ENCODE results near the gene SZT2. TPM values are rescaled to one million over a fixed set of nuclear protein-coding genes. Genes with fewer than 3 reads are reported as not detected.

Gene SZT2
- total RNA-seq, 1 experiment from 2014 or later, result 65.3 TPM

DNA sequence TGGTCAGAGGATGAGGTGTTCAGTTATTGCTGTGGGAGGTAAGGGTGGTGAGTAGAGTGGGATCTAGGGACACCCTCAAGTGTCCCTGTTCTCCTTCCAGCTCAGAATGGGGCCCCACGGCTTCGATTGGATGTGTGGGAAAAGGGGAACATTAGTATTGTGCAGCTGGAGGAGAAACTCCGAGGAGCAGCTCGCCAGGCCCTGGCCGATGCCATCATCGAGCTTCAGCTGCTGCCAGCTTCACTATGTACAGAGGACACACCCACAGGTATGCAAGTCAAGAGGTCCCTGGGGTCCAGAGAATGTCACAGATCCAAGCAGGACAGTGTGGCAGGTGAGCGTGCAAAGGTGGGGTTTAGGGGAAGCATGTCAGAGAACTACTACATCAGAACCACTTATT lies 50.1 kb downstream of the SZT2 start:
- Mint-ChIP-seq H3K4me1 (ENCODE audit: insufficient read depth, unreplicated experiment) (no peaks in the 10 kb centered on the region), H3K27me3 (ENCODE audit: insufficient read depth, unreplicated experiment) (no peaks in the 10 kb centered on the region), H3K4me3 (ENCODE audit: unreplicated experiment) (no peak overlapping the region), H3K27ac (ENCODE audit: low read depth, unreplicated experiment) (no peak overlapping the region), H3K36me3 (ENCODE audit: insufficient read depth, unreplicated experiment) (peaks cover 56% of the 10 kb centered on the region), H3K9me3 (ENCODE audit: unreplicated experiment) (no peaks in the 10 kb centered on the region)
- ChIA-PET CTCF (interaction anchor here (0.6 kb wide), 1 partner anchor 96 kb away, joined by 3 read pairs; no protein-coding TSS in a partner anchor), POLR2A (interaction anchor here (1.7 to 2.9 kb wide), 2 partner anchors 9 to 14 kb away, joined by 5 to 16 read pairs; partner anchors contain the start of gene HYI)
- TF ChIP-seq, protein P1, sequence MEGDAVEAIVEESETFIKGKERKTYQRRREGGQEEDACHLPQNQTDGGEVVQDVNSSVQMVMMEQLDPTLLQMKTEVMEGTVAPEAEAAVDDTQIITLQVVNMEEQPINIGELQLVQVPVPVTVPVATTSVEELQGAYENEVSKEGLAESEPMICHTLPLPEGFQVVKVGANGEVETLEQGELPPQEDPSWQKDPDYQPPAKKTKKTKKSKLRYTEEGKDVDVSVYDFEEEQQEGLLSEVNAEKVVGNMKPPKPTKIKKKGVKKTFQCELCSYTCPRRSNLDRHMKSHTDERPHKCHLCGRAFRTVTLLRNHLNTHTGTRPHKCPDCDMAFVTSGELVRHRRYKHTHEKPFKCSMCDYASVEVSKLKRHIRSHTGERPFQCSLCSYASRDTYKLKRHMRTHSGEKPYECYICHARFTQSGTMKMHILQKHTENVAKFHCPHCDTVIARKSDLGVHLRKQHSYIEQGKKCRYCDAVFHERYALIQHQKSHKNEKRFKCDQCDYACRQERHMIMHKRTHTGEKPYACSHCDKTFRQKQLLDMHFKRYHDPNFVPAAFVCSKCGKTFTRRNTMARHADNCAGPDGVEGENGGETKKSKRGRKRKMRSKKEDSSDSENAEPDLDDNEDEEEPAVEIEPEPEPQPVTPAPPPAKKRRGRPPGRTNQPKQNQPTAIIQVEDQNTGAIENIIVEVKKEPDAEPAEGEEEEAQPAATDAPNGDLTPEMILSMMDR (IDR thresholded peaks at IDR 0.05; ENCODE audit: unreplicated experiment), result no peak
- DNase-seq (ENCODE audit: unreplicated experiment), result no peak
- intact Hi-C loops (cut with micrococcal nuclease), result no loop called here
- no TSS peak for BruUV-seq (replicated peaks)

DNA sequence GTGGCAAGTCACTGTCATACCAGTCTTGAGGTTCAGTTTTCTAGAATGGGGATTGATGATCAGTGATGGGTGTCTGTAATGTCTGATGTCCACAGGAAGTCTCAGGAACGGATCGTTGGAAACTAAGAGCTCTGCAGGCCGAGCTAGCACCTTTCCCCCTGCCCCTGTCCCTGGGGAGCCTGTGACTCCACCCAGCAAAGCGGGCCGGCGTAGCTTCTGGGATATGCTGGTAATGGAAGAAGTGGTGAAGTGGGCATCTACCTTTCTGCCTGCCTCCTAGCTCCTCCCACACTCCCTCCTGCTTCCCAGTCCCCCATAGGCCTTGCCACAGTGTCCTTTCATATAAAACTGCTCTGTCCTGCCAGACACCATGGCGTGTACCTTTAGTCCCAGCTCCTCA lies 50.7 kb downstream of the SZT2 start:
- POLR2A ChIA-PET, result interaction anchor here (0.6 to 2.9 kb wide), 3 partner anchors 8 to 335 kb away, joined by 3 to 16 read pairs (median 5); partner anchors contain the start of gene HYI
- CTCF ChIA-PET, result interaction anchor here (0.6 kb wide), 1 partner anchor 136 kb away, joined by 3 read pairs; no protein-coding TSS in a partner anchor
- Mint-ChIP-seq H3K4me1 (ENCODE audit: insufficient read depth, unreplicated experiment) (no peaks in the 10 kb centered on the region), H3K36me3 (ENCODE audit: insufficient read depth, unreplicated experiment) (peaks cover 51% of the 10 kb centered on the region), H3K9me3 (ENCODE audit: unreplicated experiment) (no peaks in the 10 kb centered on the region), H3K27me3 (ENCODE audit: insufficient read depth, unreplicated experiment) (no peaks in the 10 kb centered on the region), H3K4me3 (ENCODE audit: unreplicated experiment) (no peak overlapping the region), H3K27ac (ENCODE audit: low read depth, unreplicated experiment) (no peak overlapping the region)
- TF ChIP-seq, protein P1 (IDR thresholded peaks at IDR 0.05; ENCODE audit: unreplicated experiment), result no peak
- no peak for DNase-seq (ENCODE audit: unreplicated experiment)
- no TSS peak for BruUV-seq (replicated peaks)
- intact Hi-C loops (cut with micrococcal nuclease), result no loop called here

DNA sequence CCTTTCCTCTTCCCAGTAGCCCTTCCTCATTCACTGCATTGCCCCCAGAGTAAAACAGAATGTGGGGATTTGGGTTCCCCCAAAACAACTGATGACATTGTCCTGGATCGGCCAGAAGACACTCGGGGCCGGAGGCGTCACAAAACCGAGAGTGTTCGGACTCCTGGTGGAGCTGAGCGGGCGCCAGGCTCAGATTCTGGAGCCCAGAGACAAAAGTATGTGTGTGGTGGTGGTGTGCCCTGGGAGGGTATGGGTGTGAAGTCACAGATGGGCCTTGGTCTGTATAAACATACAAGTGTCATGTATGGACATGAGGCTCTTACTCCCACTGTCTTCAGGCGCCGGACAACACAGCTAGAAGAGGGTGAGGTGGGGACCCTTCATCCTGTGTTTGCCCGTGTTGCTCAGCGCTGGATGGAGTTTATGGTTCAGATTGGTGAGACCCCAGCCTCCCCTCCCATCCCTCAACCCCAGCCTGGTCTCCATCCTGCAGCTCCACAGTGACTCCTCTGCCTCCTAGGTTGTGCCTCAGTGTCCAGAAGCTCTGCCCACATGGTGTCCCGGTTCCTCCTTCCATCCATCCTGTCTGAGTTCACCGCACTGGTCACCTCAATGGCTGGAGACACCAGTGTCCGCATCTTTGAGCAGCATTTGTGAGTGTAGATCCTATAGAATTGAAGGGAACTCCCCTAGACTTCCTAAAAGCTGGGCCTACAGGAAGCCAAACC lies 51.6 kb downstream of the SZT2 start:
- Mint-ChIP-seq H3K27ac (ENCODE audit: low read depth, unreplicated experiment) (no peak overlapping the region), H3K4me3 (ENCODE audit: unreplicated experiment) (no peak overlapping the region), H3K9me3 (ENCODE audit: unreplicated experiment) (no peaks in the 10 kb centered on the region), H3K4me1 (ENCODE audit: insufficient read depth, unreplicated experiment) (no peaks in the 10 kb centered on the region), H3K27me3 (ENCODE audit: insufficient read depth, unreplicated experiment) (no peaks in the 10 kb centered on the region), H3K36me3 (ENCODE audit: insufficient read depth, unreplicated experiment) (peaks cover 56% of the 10 kb centered on the region)
- TF ChIP-seq, protein P1 (IDR thresholded peaks at IDR 0.05; ENCODE audit: unreplicated experiment), result no peak
- intact Hi-C loops (cut with micrococcal nuclease), result no loop called here
- ChIA-PET CTCF (no interaction called here), POLR2A (interaction anchor here (0.6 to 2.9 kb wide), 3 partner anchors 8 to 13 kb away, joined by 4 to 16 read pairs (median 5); partner anchors contain the start of gene HYI)
- DNase-seq (ENCODE audit: unreplicated experiment), result no peak
- no TSS peak for BruUV-seq (replicated peaks)

DNA sequence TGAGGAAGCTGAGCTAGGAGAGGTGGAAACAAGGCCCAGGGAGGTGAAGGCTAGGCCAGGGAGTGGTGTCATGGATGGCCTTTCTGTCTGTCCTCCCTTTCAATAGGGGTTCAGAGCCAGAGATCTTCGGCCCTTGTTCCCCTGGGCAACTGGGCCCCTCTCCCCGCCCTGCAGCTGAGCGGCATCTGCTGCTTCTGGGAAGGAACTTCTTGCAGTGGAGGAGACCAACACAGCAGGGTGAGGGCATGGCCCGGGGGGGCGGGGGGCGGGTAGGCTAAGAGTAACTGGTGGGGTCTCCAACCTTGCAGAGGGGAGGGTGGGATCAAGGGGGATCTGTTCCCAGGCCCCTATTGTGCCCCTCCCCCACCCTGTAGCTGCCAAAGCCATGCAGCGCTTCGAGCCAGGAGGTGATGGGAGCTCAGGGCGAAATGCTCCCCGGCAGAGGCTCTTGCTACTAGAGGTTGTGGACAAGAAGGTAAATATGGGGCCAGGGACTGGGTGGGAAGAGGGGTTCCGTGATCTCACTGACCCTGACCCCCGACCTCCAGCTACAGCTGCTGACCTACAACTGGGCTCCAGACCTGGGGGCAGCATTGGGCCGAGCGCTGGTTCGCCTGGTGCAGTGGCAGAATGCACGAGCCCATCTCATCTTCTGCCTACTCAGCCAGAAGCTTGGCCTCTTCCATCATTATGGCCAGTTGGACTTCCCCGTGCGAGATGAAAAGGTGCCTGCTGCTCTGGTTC lies 52.4 kb downstream of the SZT2 start:
- H3K4me3 Mint-ChIP-seq (ENCODE audit: unreplicated experiment), result no peak overlapping the region
- H3K27ac Mint-ChIP-seq (ENCODE audit: low read depth, unreplicated experiment), result no peak overlapping the region
- H3K4me1 Mint-ChIP-seq (ENCODE audit: insufficient read depth, unreplicated experiment), result no peaks in the 10 kb centered on the region
- H3K27me3 Mint-ChIP-seq (ENCODE audit: insufficient read depth, unreplicated experiment), result no peaks in the 10 kb centered on the region
- no TSS peak for BruUV-seq (replicated peaks)
- DNase-seq (ENCODE audit: unreplicated experiment), result no peak
- TF ChIP-seq, protein P1 (IDR thresholded peaks at IDR 0.05; ENCODE audit: unreplicated experiment), result no peak
- ChIA-PET POLR2A (interaction anchor here (2.9 kb wide), 1 partner anchor 12 kb away, joined by 16 read pairs; the partner anchor contains the start of gene HYI), CTCF (no interaction called here)
- H3K9me3 Mint-ChIP-seq (ENCODE audit: unreplicated experiment), result no peaks in the 10 kb centered on the region
- intact Hi-C loops (cut with micrococcal nuclease), result no loop called here
- H3K36me3 Mint-ChIP-seq (ENCODE audit: insufficient read depth, unreplicated experiment), result peaks cover 49% of the 10 kb centered on the region

Measured in MCF 10A (cell line).